NCI-H1694 (cell line): Measurements from ENCODE around the gene GEN1.
A peak's percentile ranks its signal among the peaks of the same experiment; 100 is the strongest.
"Not testable (repeated sequence)": the region's sequence is repeated elsewhere in the genome, so short reads cannot be mapped to it uniquely, and the experiment has no call there.

Experiments used
- DNase-seq: peaks from one replicate; lab custom pipeline; 2025; lab: John Stamatoyannopoulos, UW

Gene GEN1

GRCh38 chr2:17799301-17800120, 45.6 kb downstream of the GEN1 start:
- no peak for DNase-seq

GRCh38 chr2:17800219-17800618, 46.3 kb downstream of the GEN1 start:
- peak; percentile 27 for DNase-seq

- DNase-seq = no peak
Observed at GRCh38 chr2:17800693-17801458, 46.9 kb downstream of the GEN1 start.

- DNase-seq = no peak
Observed at GRCh38 chr2:17803497-17803896, 49.6 kb downstream of the GEN1 start.

- no peak for DNase-seq
Observed at GRCh38 chr2:17804358-17804757, 50.4 kb downstream of the GEN1 start.

GRCh38 chr2:17805166-17805565, 51.2 kb downstream of the GEN1 start:
- DNase-seq = no peak

GRCh38 chr2:17805717-17806363, 51.9 kb downstream of the GEN1 start:
- no peak for DNase-seq

GRCh38 chr2:17813010-17813741, 59.2 kb downstream of the GEN1 start:
- DNase-seq = no peak

GRCh38 chr2:17813742-17814473, 60.0 kb downstream of the GEN1 start:
- peak; percentile 98 for DNase-seq

GRCh38 chr2:17814601-17815000, 60.7 kb downstream of the GEN1 start:
- DNase-seq = peak; percentile 81

- peak; percentile 46 for DNase-seq
Observed at GRCh38 chr2:17815468-17816184, 61.7 kb downstream of the GEN1 start.

- DNase-seq = no peak
Observed at GRCh38 chr2:17816396-17817245, 62.7 kb downstream of the GEN1 start, which contains the start of gene MSGN1. TSS of gene MSGN1 (plus strand) at chr2:17816460. CDS start at chr2:17816519, 59 bp downstream.

- DNase-seq = no peak
Observed at GRCh38 chr2:17818235-17818815, 64.4 kb downstream of the GEN1 start.

- DNase-seq = no peak
Observed at GRCh38 chr2:17821080-17821479, 67.1 kb downstream of the GEN1 start.

GRCh38 chr2:17821535-17822444, 67.9 kb downstream of the GEN1 start:
- peak; percentile 60 for DNase-seq

GRCh38 chr2:17822445-17823117, 68.6 kb downstream of the GEN1 start:
- peak; percentile 72 for DNase-seq

GRCh38 chr2:17823646-17824045, 69.7 kb downstream of the GEN1 start:
- DNase-seq = not testable (repeated sequence)

GRCh38 chr2:17827316-17827715, 73.4 kb downstream of the GEN1 start:
- DNase-seq = no peak
